Activated T-helper 1 cell treated with Interleukin-2 at 50 U/mL for 16 hours (primary cell): Measurements from ENCODE around the gene ATP8A2.

ENCODE experiments used
- DNase-seq: peaks from one replicate; pipeline ENCODE4 v3.0.0-alpha.2; 2020; ENCODE audit warnings: low read depth

ATP8A2 gene

DNA sequence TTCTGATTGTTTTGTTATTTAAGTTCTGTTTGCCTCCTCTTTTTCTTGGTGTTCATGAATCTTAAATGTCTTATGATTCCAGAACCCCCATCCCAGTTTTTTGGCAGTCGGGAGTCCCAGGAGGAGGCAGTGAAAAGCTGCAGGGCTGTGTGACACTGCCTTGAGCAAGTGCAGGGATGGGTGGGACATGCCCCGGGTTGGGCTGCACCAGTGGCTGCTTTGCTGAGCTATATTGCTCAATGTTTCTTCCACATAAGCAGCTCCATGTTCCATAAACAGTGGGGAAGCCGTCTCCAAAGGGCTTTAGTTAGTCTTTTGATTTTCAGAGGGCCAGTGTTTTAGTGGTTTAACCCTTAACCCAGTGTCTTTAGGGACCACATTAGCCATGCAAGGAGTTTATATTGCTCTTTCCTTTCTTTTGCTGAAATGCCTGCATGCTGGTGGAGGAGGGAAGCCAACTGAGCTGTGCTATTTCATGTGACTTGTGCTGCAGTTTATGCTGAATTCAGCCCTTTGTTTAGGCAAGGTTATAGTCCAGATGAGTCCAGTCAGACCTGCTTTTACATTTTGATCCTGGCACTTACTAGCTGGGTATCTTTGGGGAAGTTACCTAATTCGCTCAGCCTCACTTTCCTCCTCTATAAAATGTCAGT, 13.1 kb downstream of the ATP8A2 start:
- DNase-seq = no peak

DNA sequence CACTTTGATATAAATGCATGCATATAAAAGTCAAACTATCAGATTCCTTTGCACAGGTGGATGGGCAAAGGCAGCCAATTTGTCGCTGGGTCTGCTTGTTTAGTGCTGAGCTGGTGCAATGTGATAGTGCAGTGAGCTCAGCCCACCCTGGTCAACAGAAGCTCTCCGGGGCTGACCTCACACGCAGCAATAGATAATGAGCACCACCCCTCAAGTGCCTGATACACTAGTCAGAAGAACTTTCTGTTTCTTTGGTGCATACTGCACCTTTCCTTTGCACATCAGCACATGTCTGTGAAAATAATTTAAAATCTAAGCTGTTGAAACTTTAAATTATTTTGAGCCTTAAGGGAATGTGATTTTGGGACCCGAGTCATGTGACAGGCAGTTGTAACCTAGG, 20.2 kb downstream of the ATP8A2 start:
- no peak for DNase-seq

- no peak for DNase-seq
Observed at GRCh38 chr13:25394402-25395060, 22.8 kb downstream of the ATP8A2 start.

GRCh38 chr13:25397763-25398162, 26.0 kb downstream of the ATP8A2 start:
- no peak for DNase-seq

- DNase-seq = no peak
Observed at GRCh38 chr13:25400925-25401324, 29.2 kb downstream of the ATP8A2 start.

GRCh38 chr13:25401958-25402357, 30.2 kb downstream of the ATP8A2 start:
- DNase-seq = no peak

DNA sequence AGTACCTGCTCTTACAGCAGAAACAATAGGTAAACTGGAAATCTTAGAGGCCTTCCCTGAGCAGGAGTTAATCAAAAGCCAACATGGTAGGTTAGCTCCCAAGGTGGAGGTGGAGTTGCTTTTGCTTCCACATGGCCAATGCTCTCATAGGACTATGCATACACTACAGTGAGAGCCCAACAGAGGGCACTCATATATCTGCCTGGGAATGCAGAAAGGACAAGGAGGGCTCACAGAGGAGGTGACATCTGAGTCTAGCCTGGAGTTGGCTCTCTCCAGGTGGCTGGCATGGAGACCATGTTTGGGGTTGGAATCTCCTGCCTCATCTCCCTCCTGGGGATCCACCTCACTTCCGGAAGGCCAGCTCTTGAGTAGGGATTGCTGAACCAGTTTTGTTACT, 34.6 kb downstream of the ATP8A2 start:
- DNase-seq = no peak

GRCh38 chr13:25409938-25410337, 38.2 kb downstream of the ATP8A2 start:
- DNase-seq = no peak

- DNase-seq = no peak
Observed at GRCh38 chr13:25415241-25415640, 43.5 kb downstream of the ATP8A2 start.

- no peak for DNase-seq
Observed at GRCh38 chr13:25417535-25417934, 45.8 kb downstream of the ATP8A2 start.

DNA sequence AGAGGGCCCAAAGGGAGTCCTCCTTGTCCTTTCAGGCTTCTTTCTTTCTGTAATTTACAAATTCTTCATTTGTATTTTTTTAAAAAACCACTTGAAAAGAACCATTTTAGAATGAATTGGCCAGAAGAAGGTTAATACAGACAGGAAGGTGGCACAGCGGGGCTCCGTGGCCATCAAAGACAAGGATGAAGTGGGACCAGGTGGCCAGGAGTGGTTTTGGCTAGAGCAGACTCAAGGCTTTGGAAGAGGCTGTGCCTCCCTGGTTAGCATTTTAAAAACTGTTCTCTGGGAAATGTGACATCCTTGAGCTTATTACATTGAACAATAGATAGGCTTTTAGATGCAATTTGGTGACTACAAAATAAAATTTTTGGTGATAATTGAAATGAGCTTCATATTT, 48.4 kb downstream of the ATP8A2 start:
- no peak for DNase-seq

DNA sequence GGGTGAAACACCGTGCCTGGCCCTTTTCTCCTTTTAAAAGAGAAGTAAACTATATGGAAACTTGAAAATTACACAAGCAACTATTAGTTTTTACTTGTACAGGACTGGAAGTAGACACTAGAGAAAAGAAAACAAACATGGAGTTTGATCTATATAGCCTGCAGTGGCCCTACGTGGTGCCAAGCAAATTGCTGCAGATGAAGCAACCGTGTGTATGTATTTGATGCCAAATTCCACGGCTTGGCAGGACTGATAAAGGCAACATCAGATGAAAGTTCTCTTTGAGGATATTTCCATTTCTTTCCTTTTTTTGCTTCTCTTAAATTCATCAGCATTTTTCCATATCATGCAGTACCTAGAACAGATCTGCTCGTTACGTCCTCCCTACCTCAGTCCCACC, 49.8 kb downstream of the ATP8A2 start:
- DNase-seq = no peak

DNA sequence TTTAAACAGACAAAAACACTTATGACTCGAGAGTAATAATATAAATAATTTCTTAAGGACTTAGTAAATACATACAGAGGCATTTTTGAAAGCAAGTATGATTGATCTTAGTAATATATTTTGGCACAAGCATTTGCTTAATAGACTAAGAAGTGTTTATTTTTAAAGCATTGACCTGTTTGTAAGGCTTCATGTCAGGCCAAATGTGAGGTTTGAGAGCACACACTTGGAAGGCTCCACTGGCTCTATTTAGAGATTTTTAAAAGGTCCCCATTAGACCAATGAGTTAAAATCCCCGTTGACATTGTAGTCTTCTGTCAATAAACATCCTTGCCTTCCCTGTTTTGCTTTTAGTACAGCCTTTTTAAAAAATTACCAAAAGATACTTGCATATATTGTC, 50.4 kb downstream of the ATP8A2 start:
- DNase-seq = no peak

DNA sequence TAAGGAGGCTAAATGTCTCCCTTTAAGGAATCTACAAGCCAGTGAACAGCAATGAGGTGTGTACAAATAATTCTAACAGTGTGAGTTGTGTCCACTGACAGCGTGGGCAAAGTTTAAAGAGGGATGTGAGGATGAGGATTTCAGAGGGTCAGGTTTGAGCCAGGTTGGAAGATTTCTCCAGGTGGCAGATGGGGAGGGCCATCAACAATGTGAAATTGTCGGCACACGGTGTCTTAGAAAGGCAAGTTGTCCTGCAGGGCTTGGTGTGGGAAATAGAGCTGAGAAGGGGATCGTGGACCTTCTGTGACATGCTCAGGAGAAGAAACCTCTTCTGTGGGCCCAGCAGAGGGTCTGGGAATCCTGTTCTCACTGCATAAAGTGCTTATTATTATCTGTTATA, 52.1 kb downstream of the ATP8A2 start:
- no peak for DNase-seq

DNA sequence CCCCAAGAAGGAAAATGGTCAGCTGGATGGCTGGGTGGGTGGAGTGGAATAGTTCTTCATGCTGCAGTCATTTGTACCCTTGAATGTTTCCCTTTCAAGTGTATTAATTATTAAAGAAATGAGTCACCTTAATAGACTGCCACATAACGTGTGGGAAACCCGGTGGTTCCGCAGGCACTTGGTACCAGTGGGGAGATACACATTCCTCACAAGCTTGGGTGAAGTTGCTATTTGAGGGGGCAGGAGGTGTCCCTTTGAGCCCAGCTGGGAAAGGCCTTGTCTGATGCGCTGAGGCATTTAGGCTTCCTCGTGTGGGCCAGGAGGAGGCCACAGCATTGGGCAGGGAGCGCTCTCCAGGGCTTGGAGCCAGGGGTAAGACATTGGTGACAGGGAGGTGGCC, 57.7 kb downstream of the ATP8A2 start:
- no peak for DNase-seq

DNA sequence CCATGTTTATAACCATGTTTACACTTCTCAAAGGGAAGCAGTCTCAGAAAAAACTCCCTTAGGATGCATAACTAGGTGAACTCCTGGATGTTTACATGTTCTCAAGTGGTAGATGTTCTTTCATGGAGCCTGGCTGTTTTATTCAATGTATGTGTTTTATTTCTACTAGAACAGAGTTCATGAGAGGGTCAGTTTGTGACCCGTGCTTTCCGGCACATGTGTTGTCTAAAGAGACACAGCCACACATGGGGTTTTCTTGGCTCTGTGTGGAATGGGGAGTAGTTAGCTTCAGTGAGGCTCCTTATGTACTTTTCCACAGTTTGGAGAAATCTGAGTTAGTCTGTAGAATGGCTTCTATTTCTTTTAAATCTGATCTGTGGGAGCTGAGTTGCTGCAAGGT, 60.9 kb downstream of the ATP8A2 start:
- DNase-seq = no peak

GRCh38 chr13:25440061-25440460, 68.3 kb downstream of the ATP8A2 start:
- no peak for DNase-seq

GRCh38 chr13:25446261-25446660, 74.5 kb downstream of the ATP8A2 start:
- no peak for DNase-seq

- no peak for DNase-seq
Observed at GRCh38 chr13:25447396-25447795, 75.6 kb downstream of the ATP8A2 start.

DNA sequence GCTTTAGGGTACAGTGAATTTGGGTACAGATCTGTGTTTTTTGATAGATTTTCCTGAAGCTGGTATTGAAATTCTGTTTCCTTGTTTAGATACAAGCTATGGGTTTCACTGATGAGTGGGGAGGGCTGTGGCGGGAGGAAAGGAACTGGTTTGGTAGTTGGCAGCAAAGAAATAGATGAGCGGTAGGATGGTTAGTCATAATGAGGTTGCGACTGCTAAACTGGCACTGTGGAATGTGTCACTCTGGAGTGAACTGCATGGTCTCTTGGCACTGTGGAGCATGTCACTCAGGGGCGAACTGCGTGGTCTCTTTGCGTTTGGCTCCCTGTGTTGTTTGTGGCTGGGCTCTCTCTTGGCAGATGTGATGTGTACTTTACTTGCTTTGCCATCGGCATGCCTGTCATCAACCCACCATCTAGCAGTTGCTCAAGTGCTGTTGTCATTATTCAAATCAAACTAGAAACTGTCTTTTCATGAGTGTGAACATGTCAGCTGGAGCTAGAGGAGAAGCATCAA, 82.1 kb downstream of the ATP8A2 start:
- DNase-seq = no peak

GRCh38 chr13:25455146-25455545, 83.4 kb downstream of the ATP8A2 start:
- DNase-seq = no peak

- no peak for DNase-seq
Observed at GRCh38 chr13:25457566-25457965, 85.8 kb downstream of the ATP8A2 start.

DNA sequence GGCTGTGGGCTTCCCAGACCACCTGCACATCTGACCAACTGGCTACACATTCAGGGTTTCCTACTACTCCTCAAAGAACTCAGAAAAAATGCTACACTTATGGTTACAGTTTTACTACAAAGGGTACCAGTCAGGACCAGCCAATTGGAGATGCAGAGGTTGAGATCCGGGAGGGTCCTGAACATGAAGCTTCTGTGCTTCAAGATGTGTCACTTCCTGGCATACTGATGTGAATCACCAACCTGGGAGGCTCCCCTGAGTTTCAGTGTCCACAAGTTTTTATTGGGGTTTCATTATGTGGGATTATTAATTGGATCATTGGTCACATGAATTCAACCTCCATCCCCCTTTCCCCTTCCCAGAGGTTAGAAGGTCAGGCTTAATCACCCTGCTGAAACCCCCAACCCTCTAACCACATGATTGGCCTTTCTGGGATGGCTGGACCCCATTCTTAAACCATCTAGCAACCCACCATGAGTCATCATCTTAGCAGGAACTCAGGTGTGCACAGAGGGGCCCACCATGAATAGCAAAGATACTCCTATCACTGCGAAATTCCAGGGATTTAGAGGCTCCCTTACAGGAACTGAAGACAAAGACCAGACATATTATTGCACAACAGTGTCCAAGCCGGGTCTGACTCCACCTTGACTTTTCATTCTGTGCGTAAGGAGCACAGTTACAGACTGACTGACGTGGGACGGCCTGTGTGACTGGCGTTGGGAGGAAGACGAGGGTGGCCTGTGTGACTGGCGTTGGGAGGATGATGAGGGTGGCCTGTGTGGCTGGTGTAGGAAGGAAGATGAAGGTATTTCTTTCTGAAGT, 90.7 kb downstream of the ATP8A2 start:
- no peak for DNase-seq
